GM18951 (cell line): ENCODE results near the gene TMEFF2.

Experiments
- POLR2A ChIP-seq: IDR thresholded peaks from 4 replicates; pipeline ENCODE4 v1.6.1; 2011; ENCODE audit warnings: mild to moderate bottlenecking; ENCODE audit not compliant: insufficient read length, insufficient read depth; ENCODE audit errors: extremely low read depth
- in situ Hi-C: fragments of 300-500 bp; cut with MboI; formaldehyde crosslinking; loops from one replicate; pipeline ENCODE4 v1.12.0; 2022; ENCODE audit warnings: low sequenced_read_pairs, mixed read lengths, inconsistent platforms; ENCODE audit not compliant: unreplicated experiment

Gene TMEFF2

DNA sequence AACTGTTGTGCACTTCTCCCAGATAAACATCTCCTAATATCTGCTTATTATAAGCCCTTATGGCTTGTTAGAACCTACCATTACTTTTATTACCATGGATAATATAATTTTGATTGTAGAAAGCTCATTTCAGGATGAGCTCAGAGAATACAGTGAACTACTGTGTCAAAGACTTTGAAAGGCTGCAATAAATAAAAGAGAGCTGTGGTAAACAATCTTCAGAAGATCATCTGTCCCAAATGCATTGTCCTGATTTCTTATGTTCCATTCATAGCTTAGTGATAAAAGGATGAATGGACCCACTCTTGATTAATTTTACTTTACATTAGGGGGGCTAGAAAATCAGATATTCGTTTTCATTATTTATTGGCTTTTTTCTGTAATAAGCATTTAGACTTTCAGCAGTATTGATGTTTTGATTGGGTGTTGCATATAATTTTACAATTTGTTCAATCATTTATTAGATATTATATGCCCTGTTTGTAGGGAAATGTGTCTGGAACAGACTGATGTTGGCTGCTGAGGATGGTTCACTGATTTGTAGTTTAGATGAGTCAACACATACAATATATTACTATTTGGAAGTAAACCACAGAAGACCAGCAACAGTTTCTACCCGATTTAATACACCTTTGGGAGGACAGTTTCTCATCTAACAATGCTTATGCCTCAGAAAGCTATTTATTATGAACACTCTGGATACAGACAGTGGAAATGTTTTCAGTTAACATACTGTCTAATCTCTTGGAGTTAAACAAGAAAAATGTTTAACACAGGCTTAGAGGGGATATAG is 147.2 kb downstream of the TMEFF2 start:
- in situ Hi-C loops, result no loop called here
- TF ChIP-seq POLR2A, result no peak

DNA sequence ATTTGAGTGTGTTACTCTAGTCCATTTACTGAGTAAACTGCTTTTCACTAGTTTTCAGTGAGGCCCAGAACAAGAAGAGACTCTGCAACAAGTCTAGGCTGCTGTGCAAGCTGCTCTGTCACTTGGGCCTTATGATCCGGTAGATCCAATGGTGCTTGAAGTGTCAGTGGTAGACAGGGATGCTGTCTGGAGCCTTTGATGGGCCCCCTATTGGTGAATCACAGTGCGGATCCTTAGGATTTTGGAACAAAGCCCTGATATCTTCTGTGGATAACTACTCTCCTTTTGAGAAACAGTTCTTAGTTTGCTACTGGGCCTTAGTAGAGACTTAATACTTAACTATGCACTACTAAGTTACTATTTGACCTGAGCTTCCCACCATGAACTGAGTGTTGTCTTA is 150.2 kb downstream of the TMEFF2 start:
- TF ChIP-seq POLR2A, result no peak
- in situ Hi-C loops, result no loop called here

DNA sequence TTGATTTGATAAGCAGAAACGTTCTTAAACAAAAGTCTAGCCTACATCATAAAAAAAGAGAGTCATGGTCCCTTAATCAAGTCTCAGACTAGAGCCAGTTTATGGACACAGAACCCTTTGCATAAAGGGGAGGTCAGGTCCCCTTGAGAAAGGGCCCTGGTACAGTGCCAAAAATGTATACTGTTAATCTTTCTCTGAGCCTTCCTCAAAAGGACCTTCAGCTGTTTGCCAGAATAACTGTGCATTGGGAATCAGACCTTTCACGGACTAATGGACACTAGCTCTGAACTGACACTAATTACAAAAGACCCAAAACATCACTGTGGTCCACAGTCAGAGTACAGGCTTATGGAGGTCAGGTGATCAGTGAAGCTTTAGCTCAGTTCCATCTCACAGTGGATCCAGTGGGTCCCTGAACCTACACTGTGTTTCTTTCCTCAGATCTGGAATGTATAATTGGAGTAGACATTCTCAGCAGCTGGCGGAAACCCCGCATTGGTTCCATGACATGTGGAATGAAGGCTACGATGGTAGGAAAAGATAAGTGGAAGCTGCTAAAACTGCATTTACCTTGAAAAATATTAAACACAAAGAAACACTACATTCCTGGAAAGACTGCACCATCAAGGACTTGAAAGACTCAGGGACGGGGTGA is 151.4 kb downstream of the TMEFF2 start:
- in situ Hi-C loops, result no loop called here
- TF ChIP-seq POLR2A, result no peak

DNA sequence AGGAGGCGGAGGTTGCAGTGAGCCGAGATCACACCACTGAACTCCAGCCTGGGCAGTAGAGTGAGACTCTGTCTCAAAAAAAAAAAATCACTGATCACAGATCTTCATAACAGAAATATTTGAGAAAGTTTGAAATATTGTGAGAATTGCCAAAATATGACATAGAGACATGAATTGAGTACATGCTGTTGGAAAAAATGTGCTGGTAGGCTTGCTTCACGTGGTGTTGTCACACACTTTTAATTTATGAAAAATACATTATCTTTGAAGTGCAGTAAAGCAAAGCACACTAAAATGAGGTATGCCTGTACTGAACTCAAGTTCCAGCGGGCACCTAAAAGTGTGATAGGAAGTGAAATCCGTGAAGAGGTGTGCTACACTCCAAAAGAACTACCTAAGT is 152.6 kb downstream of the TMEFF2 start:
- in situ Hi-C loops, result no loop called here
- TF ChIP-seq POLR2A, result no peak

DNA sequence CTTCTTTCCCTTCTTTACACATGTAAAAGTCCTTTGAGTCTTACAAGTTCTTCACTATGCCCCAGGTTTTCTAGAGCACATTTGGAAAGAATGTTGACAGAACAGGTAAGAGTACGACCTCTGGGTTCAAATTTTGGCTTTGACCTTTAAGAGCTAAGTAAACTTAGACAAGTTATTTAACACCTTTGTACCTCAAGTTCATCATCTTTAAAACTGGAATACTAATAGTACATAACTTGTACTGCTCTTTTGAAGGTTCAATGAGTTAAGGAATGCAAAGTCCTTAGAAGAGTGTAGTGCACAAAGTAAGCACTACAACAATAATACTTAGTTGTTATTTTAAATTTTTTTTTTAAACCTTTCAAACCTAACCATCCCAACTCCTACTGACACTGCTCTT is 156.6 kb downstream of the TMEFF2 start:
- TF ChIP-seq POLR2A, result no peak
- in situ Hi-C loops, result no loop called here

DNA sequence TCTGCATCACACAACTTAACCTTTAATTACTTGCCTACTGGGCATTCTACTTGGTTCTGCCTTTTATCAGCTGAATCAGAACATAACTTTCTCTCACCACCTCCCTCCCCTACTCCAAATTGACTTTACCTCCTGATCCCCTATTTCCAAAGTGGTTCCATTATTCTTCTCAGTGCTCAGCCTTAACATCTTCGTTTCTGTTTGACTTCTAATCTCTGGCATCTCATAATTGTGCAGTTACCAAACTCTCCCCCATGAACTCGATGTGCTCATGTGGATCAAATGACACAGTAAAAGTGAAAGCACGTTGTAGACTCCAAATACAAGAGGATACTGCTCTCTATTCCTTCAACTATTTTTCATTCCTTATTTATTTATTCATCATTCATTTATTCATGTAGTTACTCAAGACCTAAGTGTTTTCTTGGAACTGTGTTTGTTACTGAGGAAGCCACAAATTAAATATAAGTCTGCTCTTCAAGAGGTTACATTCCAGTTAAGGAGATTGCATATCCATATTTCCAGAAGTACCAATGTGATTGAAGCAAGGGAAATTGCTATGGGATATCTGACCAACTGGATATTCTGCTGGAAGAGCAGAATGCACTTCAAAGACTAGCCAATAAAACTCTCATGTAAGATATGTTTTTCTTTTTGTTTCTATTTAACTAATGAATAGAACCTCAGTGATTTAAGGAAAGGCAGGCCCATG is 158.8 kb downstream of the TMEFF2 start:
- in situ Hi-C loops, result no loop called here
- no peak for TF ChIP-seq POLR2A

DNA sequence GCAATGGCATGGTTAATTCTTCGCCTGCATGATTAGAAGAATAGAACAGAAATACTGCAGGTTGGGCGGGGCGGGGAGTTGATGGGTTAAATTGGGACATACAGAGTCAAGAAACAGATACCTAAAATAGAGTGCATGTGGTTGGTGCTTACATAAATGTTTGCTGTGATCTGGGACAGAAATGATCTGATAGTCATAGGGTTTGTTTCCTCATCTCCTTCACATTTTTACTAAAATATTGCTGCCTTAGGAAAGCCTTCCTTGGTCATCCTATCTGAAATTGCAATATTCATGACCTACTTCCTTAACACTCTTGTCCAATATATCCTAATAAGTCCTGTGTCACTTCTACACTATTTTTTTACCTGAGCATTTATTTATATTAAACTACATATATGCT is 163.9 kb downstream of the TMEFF2 start:
- no peak for TF ChIP-seq POLR2A
- in situ Hi-C loops, result no loop called here

DNA sequence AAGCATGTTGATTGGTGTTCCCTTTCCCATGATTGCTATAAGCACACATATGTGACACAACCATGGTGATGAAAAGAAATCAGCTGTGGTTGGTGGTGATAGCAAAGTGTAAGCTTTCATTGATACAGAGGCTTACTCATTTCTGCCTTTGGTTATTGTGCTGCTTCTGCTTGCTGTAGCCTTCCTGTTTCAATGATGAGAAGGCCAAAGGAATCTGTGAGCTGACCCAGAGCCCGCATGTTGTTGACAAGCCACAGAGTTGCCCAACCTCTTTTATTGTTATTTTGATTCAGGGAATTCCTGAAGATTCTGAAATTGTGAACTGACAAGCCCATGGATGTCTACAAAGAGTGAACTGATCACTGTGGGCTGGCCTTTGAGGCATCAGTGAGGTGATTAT is 164.4 kb downstream of the TMEFF2 start:
- in situ Hi-C loops, result no loop called here
- no peak for TF ChIP-seq POLR2A

DNA sequence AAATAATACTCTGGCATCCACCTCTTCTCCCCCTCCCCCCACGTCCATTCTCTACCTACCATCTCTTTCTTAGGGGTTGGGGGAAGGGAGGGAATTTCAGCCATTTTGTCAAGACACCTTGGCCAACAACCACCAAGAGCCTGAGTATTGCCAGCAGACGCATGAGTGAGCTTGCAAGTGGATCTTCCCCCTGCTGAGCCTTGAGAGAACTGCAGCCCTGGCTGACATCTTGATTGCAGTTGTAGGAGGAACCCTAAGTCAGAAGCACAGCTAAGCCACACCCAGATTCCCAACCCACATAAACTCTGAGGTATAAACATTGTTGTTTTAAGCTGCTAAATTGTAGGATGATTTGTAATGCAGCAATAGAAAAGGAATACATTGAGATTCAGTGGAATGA is 165.6 kb downstream of the TMEFF2 start:
- TF ChIP-seq POLR2A, result no peak
- in situ Hi-C loops, result no loop called here

DNA sequence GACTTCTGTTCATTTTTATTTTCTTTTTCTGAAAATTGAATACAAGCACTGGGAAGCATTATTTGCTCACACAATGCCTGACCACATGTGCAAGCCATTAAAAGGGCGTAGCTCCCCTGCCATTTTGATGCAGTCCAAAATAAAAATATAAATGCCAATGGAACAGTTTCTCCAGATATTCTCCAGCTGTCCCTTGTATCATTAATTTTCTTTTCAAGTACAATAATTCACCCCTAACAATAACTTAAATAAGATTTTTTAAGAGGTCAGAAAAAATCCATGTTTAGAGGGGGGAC is 168.0 kb downstream of the TMEFF2 start:
- no peak for TF ChIP-seq POLR2A
- in situ Hi-C loops, result no loop called here

DNA sequence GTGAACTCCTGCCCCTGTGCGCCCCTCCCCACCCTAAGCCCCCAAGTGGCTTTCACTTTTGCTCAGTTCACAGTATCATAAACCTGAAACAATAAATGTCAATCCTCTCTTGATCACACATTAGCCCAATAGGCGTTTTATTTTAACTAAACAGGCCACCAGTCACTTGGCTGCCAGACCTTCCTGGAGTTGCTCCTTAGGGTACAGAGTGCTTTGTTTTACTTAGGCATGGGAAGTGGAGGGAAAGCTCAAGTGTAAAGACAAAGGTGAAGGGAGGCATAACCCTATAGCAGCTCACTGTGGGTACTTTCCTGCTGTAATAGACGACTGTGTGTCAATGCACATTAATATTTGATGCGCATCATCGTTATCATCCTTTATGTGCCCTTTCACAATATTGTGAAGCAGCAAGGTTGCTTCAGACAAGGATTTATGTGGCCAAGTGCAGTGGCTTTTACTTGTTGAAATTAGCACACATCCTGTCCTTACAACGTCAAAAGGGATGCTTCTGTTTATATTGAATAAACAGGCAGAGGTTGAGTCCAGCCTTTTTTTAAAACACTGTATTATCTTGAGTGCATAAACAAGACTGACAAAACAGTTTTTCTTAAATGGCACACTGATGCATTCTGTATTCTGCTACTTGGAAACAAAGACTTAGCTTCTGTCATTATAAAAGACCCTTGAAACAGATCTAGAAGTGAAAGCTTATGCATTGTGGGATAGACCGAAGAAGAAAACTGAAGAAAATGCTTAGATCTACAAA is 168.5 kb downstream of the TMEFF2 start:
- in situ Hi-C loops, result no loop called here
- no peak for TF ChIP-seq POLR2A

DNA sequence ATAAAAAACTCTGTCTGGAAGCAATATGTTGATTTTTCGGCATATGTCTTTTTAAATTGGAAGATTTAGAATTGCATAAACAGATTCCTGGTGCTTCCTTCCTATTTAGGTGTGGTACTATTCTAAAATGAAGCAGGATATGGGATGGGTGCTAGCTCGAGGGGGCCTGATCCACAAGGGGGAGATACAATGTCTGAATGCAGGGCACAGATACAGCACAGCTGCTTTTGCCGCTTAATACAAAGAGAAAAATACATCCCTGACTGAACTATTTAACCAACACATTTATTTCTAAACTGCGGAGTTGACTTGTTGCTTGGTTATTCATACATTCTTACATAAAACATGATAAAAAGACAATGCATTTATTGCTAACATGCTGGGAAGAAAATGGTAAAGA is 169.1 kb downstream of the TMEFF2 start:
- in situ Hi-C loops, result no loop called here
- no peak for TF ChIP-seq POLR2A

DNA sequence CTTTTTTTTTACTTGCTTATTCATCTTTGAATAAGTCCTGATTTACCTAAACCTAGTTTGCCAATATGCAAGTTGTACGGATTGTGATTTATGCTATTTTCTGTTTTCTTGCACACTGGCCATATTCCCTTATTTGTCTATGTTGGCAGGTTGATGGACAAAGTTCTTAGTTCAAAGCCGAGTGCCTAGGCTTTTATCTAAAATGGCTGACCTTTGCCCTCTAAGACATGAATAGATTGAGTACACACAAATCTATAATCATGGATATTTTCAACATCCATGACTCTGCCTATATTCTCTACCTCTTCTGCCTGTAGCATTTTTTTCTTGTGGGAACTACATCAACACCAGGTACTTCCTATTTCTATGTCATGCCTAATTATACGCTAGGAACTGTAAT is 171.7 kb downstream of the TMEFF2 start:
- in situ Hi-C loops, result no loop called here

More for the DNA sequence above, 171.7 kb downstream of the TMEFF2 start:
- no peak for TF ChIP-seq POLR2A
